Globus pallidus (tissue), 1 donor: ENCODE results near the gene HLA-F.
A peak's percentile ranks its signal among the peaks of the same experiment; 100 is the strongest.

ENCODE experiments used
- DNase-seq: peaks from one replicate; pipeline ENCODE4 v3.0.0-alpha.2; 2015; ENCODE audit warnings: low spot score

Gene HLA-F

DNA sequence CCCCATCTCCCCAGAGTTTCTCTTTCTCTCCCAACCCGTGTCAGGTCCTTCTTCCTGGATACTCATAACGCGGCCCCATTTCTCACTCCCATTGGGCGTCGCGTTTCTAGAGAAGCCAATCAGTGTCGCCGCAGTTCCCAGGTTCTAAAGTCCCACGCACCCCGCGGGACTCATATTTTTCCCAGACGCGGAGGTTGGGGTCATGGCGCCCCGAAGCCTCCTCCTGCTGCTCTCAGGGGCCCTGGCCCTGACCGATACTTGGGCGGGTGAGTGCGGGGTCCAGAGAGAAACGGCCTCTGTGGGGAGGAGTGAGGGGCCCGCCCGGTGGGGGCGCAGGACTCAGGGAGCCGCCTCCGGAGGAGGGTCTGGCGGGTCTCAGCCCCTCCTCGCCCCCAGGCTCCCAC, at the start of gene HLA-F:
HLA-F (plus strand) TSS at position 173 of the 404 bp plus-strand sequence; CDS start at position 203, 30 bp downstream.
- peak; percentile 74 for DNase-seq

GRCh38 chr6:29674008-29674407, 49.2 kb upstream of the HLA-F start:
- DNase-seq: no peak

DNA sequence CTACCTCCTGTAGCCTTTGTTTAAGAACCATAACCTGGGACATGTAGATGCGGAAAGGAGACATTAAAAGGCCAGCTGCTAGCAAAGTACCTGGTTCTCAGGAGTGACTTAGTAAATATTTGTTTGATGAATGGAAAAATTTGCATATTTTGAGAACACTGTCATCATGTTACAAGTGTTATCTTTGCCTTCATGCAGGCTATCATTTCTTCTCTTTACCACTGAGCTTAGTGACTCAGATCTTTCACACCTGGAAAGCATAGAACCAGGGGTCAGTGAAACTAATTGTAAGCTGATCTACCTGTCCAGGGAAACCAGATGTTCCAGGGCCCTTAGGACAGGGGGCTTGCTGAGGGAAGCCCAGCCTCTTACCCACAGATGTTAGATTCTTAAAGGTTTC, 47.7 kb upstream of the HLA-F start:
- DNase-seq: no peak

DNA sequence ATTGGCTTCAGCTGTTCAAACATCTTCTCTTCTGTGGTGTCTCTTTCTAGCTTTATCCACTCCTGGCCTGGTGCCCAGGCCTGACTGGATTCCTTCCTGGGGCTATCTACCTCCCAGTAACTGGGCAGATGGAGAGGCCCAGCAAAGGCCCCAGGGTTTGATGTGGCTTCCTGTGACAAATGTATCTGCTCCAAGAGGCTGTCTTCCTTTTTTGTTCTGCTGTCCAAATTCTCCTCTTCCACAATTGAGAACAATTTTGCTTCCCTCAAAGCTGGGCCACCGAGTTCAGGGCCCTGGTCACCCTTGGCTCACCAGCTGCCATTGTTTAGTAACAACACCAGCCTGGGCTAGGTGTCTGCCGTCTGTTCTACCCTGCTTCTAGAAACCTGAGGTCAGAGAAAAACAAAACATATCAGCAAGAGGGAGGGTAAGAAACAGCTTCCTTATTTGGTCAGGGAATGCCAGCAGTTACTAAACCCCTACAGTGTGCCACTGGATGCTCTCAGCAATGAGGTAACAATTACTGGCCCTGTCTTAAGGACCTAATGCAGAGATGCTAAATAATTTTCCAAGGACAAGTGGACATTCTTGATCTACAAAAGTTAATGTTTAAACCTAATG, 46.1 kb upstream of the HLA-F start:
- DNase-seq: no peak

DNA sequence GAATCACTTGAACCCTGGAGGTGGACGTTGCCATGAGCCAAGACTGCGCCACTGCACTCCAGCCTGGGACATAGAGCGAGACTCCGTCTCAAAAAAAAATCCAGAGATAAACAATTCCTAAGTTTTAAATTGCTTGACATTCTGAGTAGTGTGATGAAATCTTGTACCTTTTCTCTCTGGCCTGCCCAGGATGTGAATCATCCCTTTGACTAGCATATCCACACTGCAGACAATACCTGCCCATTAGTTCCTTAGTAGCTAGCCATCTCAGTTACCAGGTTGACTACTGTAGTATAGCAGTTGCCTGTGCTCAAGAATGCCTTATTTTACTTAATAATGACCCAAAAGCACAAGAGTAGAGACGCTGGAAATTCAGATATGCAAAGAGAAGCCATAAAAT, 45.1 kb upstream of the HLA-F start:
- no peak for DNase-seq

GRCh38 chr6:29679962-29680361, 43.3 kb upstream of the HLA-F start:
- no peak for DNase-seq

DNA sequence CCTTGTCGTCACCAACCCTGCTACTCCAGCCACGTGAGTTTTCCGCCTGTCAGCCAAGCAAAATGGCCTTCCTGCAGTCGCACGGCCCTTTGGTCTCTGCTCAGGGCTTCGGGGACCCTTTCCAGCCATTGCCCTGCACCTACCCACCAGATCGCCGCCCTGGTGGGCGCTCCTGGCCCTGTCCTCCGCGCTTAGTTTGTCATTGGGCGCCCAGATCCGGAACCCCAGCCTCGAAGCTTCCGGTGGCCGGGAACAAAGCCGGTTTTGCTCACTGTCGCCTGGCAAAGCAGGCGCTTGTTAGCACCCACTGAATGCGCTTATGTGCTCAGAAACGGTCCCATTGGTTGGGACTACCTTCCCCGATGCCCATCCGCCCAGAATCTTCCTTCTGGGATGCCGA, 42.8 kb upstream of the HLA-F start:
- DNase-seq: no peak

GRCh38 chr6:29680904-29681303, 42.3 kb upstream of the HLA-F start, which contains the start of gene ZFP57:
TSS of gene ZFP57 (minus strand) at chr6:29681152. CDS start at chr6:29677003, 4,149 bp downstream.
- no peak for DNase-seq

GRCh38 chr6:29681811-29682210, 41.4 kb upstream of the HLA-F start:
- DNase-seq: no peak

- peak; percentile 55 for DNase-seq
Observed at GRCh38 chr6:29685718-29686326, 37.4 kb upstream of the HLA-F start.

DNA sequence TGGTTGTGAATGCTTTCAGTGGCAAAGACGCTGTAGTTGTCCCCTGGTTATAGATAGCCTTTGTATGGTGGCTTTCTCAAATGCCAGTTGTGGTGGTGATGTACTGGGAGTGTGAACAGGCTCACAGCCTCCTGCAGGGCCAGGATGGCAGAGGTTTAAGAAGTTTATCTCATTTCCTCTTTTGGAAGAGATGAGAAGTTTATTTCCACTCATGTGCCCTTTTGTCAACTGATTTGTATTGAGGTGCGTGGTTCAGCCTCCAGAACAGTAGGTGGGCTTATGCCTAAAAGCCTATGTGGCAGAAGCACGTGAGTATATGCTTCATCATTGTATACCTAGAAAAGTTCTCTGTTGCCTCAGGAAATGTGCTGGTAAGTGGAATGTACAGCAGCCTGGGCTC, 28.6 kb upstream of the HLA-F start:
- DNase-seq: no peak

- DNase-seq: peak; percentile 38
Observed at GRCh38 chr6:29696147-29697125, 26.8 kb upstream of the HLA-F start.

GRCh38 chr6:29702519-29703103, 20.6 kb upstream of the HLA-F start:
- DNase-seq: no peak

DNA sequence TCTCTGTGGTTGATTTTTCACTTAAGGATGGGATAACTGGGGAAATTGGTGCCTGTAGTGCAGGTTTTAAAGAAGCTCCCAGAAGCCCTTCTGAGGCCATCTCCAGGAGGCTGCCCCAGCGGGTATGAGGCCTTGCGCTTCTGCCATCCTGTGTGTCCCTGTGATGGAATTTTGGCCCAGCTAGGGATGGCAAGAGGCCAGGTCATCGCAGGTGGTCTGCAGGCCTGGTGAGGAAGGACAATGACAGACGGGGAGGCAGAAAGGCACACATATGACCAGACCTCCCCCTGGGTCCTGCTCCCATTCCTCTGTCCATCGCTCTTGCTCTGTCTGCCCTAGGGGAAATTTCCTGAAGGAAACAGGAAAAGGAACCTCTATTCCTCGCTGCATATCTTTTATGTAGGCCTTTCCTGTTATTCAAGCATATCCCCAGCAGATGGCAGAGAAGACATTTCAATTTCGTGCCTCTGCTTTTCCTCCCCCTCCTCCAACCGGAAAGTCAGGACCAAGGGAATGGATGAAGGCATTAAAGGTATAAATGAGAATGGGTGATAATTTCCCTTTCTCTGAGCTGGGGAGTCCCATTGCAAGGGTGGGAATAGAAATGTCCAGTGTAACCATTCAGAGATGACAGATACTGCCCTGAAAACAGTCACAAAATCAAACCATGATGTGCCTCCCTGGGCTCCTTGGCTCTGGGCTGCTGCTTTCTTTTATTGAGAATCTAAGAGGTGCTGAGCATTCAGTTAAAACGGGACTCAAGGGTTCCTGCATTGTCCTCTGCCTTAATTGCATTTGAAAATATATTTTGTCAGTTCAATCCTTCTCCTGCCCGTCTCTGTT, 17.6 kb upstream of the HLA-F start:
- DNase-seq: peak; percentile 56

DNA sequence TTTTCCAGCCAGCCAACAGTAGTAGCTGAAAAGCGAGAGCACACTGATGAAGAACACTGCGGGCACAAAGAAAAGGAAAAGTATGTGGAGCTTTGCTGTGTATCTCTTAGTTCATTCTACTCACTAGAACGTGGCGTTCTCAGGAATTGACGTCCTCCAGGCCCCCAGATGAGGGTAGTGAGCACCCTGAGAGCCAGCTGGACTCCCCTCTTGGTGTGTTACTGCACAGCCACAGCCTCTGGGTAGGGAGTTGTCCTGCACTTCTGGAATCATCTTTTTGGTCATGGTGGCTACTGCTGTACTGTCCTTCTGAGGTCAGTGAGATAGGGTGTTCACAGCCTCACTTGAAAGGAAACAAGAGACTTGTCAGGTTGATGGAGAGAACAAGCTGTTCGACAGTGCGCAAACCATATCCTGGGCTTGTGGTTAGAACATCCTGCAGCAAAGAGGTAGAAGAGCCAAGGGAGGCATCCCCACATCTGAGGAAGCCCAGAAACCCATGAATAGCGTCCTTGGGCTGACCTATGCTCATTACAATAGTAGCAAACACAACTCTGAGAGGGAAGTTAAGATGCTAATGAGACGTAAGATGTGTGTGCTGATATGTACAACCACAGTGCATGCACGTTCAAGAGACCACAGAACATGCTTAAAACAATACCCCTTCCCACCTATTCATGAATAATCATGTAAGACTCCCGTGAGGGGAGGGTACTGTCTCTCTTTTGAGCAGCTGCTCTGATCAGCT, 14.6 kb upstream of the HLA-F start:
- DNase-seq: no peak

GRCh38 chr6:29709188-29709587, 14.0 kb upstream of the HLA-F start:
- no peak for DNase-seq

DNA sequence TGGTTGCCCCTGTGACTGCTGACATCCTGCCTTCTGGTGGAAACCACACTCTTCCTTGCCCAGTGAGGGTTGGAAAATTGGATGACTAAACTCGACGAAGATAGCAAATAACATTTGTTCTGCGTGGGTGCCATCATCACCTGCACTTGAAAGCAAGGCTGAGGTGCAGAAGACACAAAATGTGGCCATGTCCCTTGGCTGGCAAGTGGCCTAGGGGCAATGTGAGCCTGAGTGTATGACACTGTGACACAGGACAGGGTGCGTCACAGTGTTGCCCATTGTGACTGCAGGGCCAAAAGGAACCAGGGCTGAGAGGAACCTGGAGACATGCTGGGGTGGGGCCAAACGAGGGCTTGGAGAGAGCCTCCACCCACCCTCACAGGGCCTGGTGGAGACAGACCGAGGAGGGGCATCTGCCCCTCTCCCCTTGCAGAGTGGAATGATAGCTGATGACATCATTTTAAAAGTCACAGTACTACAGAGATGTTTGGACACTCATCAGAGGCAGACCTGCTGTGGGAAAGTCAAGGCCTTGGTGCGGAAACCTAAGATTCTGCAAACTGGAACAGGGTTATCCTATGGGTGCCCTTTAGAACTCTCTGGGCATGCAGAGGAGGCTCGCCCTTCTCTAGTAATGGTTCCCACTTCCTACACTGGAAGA, 12.8 kb upstream of the HLA-F start:
- no peak for DNase-seq

- no peak for DNase-seq
Observed at GRCh38 chr6:29720863-29721262, 2.4 kb upstream of the HLA-F start.

GRCh38 chr6:29723666-29724588, 693 bp downstream of the HLA-F start:
- DNase-seq: no peak
